Activated CD4-positive, alpha-beta T cell treated with anti-CD3 and anti-CD28 coated beads, Interleukin-10, Interleukin-2, amounts not matched to agents 100 ng/mL and 50 ng/mL, durations not matched to agents 16 hours and 8 hours (primary cell): ENCODE data around the gene SLC4A1AP.
"Not testable (repeated sequence)": the region's sequence is repeated elsewhere in the genome, so short reads cannot be mapped to it uniquely, and the experiment has no call there.

Source experiments
- DNase-seq: peaks from one replicate; pipeline ENCODE4 v3.0.0-alpha.2; 2020

The SLC4A1AP gene, protein sequence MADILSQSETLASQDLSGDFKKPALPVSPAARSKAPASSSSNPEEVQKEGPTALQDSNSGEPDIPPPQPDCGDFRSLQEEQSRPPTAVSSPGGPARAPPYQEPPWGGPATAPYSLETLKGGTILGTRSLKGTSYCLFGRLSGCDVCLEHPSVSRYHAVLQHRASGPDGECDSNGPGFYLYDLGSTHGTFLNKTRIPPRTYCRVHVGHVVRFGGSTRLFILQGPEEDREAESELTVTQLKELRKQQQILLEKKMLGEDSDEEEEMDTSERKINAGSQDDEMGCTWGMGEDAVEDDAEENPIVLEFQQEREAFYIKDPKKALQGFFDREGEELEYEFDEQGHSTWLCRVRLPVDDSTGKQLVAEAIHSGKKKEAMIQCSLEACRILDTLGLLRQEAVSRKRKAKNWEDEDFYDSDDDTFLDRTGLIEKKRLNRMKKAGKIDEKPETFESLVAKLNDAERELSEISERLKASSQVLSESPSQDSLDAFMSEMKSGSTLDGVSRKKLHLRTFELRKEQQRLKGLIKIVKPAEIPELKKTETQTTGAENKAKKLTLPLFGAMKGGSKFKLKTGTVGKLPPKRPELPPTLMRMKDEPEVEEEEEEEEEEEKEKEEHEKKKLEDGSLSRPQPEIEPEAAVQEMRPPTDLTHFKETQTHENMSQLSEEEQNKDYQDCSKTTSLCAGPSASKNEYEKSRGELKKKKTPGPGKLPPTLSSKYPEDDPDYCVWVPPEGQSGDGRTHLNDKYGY

DNA sequence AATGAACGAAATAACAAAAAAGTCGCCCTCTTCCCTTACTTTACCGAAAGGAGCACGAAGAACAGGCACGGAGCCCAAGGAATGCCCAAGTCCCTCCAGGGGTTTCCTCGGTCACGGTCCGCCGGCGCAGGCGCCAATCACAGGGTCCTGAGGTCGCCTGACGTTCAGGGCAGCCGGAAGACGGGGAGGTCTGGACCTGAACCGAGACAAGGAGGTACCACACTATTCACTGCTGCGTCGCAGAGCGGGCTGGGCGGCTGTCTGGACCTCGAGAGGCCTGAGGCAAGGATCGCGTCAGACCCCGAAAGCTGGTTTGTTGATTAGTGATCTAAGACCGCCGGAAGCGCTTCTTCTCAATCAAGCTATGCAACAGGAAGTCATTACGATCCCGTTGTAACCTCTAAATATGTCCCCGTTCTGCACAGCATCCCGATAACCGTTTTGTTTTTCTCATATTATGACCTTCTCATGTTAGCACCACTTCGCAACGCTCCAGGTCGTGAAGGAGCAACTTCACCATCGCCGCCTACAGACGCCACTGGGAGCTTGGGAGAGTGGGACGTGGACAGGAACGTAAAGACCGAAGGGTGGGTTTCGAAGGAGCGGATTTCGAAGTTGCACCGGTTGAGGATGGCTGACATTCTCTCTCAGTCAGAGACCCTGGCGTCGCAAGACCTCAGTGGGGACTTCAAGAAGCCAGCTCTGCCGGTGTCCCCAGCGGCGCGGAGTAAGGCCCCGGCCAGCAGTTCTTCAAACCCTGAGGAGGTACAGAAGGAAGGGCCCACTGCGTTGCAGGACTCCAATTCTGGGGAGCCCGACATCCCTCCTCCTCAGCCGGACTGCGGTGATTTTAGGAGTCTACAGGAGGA lies at the start of gene SLC4A1AP, which contains the start of gene SUPT7L:
Gene SLC4A1AP, plus strand, starts transcription at position 605 of the 869 bp plus-strand sequence. Its CDS starts 26 bp downstream, at position 631.
Gene SUPT7L, minus strand, starts transcription at position 330 of the 869 bp plus-strand sequence. CDS start 1,422 bp downstream, outside the sequence.
- peak; percentile 78 for DNase-seq

DNA sequence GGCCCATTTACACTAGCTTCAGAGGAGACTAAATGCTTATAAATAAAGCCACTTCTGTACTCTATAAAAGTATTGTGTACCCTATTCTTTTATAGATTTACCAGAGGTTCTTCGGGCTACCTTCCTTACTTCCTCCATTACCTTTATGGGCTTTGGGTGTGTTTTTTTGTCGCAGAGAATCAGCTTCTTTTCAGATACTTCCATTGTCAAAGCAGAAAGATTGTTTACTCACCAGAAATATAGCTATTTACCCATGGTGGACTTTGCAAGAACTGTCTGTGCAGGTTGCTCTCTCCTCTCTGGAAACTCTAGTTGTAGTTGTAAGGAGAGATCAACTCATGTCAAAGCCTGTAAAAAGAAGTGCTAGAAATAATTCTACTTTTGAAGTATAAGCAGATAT lies 49.7 kb upstream of the SLC4A1AP start:
- DNase-seq, result no peak

DNA sequence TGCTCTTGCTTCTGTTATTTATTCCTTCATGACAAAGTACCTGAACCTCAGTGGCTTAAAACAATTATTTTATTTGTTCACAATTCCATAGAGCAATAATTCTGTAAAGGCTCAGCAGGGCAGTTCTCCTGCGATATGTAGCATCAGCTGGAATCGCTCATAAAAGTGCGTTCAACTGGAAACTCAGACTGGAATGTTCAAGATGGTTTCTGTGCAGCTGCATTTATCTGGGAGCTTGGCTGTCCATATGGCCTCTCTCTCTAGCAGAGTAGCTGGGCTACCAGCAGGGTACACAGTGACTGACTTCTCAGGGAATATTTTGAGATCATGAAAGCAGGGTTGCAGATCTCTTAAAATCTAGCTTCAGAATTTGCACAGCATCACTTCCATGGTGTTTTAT lies 48.4 kb upstream of the SLC4A1AP start:
- DNase-seq, result no peak

DNA sequence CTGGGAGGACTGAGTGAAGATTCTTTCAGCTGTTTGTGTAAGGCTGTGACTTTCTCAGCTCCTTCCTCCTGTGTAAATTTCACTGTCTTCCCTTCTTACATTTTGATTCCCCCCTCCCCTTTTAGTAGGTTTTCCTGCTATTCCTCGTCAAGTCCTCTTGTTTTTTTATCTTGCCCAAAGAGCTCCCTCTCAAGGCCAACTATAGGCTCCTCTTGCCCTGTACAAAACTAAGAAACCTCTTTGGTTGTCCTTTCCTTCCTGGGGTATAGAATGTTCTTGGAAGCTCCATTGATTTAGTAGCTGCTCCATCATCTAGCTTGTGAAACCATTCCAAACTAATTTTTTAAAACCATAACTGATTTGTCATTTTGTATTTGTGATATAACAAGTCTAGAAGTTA lies 42.2 kb upstream of the SLC4A1AP start:
- no peak for DNase-seq

- DNase-seq, result no peak
Observed at GRCh38 chr2:27622921-27623384, 40.7 kb upstream of the SLC4A1AP start.

GRCh38 chr2:27624943-27625342 lies 38.7 kb upstream of the SLC4A1AP start:
- no peak for DNase-seq

GRCh38 chr2:27626323-27626722 lies 37.4 kb upstream of the SLC4A1AP start:
- DNase-seq, result not testable (repeated sequence)

- not testable (repeated sequence) for DNase-seq
Observed at GRCh38 chr2:27626921-27627320, 36.8 kb upstream of the SLC4A1AP start.

DNA sequence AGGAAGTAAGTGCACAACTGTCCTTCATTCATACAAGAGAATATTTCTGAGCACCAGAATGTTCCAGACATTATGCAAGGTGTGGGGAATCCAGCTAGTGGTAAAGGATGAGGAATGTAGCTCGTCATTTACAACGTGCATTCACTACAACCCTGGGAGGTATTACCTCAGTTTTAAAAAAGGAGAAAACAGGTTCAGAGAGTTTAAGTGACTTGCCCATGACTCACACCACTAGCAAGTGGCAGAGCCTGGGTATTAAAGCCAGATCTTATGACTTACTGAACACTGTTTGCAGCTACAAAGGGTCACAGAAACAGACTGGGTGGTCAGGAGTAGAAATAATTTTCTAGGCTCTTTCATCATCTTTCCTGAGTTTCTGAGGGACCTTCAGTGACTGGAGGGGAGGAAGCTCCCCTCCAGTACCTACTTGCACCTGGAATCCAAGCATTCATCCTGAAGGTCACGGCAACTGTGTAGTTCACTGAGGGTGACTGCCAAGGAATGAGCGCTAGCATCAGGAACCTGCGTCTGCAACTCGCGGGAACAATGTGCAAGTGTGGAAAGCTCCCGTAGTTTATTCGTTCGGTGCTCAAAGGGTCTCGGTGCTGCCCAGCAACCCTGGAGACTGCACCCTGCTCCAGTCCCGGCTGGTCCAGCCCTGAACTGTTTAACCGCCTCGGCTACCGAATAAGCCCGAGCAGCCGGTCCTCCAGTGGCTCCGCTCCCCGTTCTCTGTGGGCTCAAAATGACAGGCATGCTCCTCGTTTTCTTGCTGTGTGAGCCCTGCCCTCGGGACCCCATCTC lies 35.5 kb upstream of the SLC4A1AP start:
- peak; percentile 33 for DNase-seq

GRCh38 chr2:27628767-27629709 lies 34.7 kb upstream of the SLC4A1AP start, which contains the start of the genes CCDC121 and GPN1:
Gene CCDC121 (minus strand): TSS chr2:27629012. CDS start chr2:27627799, 1,213 bp downstream.
Gene GPN1 (plus strand): TSS chr2:27629050. CDS start chr2:27629059, 9 bp downstream.
- DNase-seq, result peak; percentile 97

DNA sequence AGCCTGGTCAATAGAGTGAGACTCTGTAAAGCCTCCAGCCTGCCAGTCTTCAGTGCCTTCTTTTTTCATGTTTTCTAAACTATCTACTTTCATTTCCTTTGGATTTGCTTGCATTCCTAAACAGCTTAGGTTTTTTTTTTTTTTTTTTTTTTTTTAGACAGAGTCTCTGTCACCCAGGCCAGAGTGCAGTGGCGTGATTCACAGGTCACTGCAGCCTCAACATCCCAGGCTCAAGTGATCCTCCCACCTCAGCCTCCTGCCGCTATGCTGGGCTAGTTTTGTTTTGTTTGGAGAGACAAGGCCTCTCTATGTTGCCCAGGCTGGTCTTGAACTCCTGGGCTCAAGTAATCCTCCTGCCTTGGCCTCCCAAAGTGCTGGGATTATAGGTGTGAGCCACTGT lies 33.4 kb upstream of the SLC4A1AP start:
- not testable (repeated sequence) for DNase-seq

DNA sequence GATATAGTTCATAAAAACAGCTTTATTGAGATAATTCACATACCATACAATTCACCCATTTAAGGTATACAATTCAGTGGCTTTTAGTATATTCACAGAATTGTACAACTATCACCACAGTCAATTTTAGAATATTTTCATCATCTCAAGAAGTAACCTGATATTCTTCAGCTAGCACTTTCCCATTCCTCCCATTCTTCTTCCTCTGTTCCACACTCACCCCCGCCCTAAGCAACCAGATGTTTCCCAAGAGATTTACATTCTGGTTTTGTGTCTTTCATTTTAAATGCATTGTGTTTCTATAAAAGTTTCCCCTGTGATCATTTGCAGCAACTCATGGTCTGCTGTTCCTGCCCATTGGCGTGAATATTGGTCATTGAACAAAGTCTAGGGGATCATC lies 29.4 kb upstream of the SLC4A1AP start:
- DNase-seq, result no peak

DNA sequence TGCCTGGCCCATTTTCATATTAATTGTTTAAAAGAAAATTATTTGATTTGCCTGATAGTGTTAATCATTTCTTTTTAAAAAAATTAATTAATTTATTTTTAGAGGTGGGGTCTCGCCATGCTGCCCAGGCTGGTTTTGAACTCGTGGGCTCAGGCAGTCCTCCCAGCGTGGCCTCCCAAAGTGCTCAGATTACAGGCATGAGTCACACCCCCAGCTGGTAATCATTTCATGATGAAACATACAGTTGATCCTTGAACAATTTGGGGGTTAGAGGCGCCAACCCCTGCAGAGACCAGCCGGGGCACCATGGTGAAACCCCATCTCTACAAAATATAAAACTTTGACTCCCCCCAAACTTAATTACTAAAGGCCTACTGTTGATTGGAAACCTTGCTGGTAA lies 26.9 kb upstream of the SLC4A1AP start:
- peak; percentile 26 for DNase-seq

DNA sequence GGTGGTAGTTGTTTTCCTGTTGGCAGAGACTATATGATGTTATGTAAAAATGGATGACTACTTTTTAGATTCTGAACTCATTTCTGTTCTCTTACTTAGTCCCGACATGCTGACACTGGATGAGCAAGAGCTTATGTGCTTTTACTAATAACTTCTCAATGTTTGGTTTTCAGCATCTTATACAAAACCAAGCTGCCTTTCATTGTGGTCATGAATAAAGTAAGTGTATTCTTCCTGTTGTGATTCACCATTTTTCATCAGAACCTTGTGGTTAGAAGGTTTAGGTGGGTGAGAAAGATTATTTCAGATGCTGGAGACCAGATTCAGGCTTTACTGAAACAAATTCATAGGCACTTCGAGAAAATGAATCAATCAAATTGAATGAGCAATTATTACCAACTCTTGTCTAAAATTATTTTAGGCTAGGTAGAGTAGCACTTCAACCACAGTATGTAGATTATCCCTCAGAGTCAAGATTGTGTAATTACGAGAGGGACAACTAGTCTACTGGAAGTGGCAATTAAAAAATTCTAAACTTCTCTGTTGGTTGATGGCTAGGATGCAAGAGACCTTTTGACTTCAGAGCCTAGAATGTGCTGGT lies 25.6 kb upstream of the SLC4A1AP start:
- peak; percentile 89 for DNase-seq

GRCh38 chr2:27638709-27639108 lies 25.0 kb upstream of the SLC4A1AP start:
- DNase-seq, result peak; percentile 57

DNA sequence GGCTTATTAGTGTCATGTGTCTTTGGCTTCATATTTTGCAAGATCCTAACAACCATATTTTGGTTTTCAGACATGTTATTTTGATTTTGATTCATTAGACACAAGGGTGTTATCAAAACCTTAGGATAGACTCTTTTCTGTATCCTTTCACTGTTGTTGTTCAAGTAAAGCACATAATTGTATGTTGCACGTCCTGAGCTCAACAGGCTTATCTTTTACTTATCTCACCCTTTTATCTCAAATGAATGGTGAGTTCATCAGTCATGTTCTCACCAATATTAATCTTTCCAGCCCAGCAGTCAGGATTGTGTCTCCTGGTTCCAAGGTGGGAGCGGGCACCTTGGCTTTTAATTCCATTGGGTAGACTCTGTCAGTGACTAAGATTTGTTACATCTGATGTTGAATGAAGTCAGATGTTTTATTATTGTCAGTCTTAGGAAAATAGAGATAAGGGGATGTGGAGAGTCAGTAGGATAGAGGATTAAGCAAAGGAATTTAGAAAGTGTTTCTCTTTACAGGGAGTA lies 22.9 kb upstream of the SLC4A1AP start:
- no peak for DNase-seq

DNA sequence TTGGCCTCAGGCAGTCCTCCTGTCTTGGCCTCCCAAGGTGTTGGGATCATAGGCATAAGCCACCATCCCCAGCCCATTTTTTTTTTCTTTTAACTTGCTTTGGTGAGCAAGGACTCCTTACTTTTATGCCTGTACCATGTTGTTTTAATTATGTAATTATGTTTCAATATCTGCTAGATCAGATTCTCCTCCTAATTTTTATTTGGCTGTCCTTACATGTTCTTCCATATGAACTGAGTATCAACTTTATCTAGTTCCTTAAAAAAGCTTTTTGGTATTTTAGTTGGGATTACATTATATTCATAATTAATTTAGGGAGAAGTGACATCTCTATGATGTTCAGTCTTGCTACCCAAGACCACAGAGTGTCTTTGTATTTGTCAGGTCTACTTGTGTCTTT lies 18.5 kb upstream of the SLC4A1AP start:
- DNase-seq, result no peak

DNA sequence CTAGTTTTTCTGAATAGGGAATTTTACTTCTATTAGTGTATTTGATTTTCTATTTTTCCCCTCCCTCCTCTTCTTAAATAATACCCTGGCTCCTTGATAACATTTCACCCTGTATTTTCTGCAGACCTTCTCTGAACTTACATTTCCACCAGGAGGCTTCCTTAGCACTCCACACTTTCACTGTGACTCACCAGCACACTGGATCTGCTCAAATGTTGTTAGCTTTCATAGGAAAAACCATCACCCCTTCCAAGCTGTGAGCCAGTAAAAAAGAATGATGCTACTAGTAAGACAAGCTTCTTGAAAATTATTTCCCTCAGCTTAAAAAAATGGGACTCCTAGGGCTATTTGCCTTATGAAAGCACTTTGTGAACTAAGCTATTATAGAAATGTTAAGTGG lies 16.4 kb upstream of the SLC4A1AP start:
- no peak for DNase-seq

GRCh38 chr2:27647737-27648136 lies 16.0 kb upstream of the SLC4A1AP start:
- DNase-seq, result no peak

DNA sequence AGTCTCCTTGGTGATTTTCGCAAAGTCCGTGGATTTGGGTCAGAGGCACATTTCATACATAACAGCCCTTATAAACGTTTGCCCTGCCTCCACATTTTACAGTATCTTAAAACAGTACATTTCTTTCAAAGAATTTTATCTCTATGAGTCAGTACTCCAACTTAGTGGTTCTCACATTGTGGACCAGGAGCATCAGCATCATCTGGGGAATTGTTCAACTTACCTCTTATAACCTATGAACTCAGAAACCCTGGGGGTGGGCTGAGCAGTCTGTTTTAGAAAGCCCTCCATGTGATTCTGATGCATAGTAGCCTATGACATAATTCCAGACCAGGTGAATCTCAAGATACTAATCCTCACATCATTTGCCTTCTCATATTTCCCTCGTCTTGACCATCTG lies 12.6 kb upstream of the SLC4A1AP start:
- DNase-seq, result no peak
